Liver (tissue), 3 donors: ENCODE measurements around the gene CHRDL1.

Experiments
- ATF3 ChIP-seq: IDR thresholded peaks from 2 replicates; pipeline ENCODE4 v1.6.1; 2016; ENCODE audit warnings: antibody characterized with exemption
- CTCF ChIP-seq: fragments of 150-350 bp; IDR thresholded peaks from 2 replicates; pipeline ENCODE4 v1.5.1; 2017; ENCODE audit warnings: improper control_type of control experiment, low read depth, low read length; ENCODE audit not compliant: missing input control
- EGR1 ChIP-seq, 2 donors: IDR thresholded peaks; 2 replicates each; pipeline ENCODE4 v1.6.1; 2016 to 2018; ENCODE audit warnings: antibody characterized with exemption in 2 of 2, low read depth in 2 of 2
- GABPA ChIP-seq, 2 donors: IDR thresholded peaks in 1 of 2; conservative IDR thresholded peaks in 1 of 2; 2 replicates each; pipeline ENCODE4 v1.6.1; 2016; ENCODE audit warnings: antibody characterized with exemption in 2 of 2, mild to moderate bottlenecking in 1 of 2, moderate library complexity in 1 of 2
- JUND ChIP-seq, 2 donors: IDR thresholded peaks; 2 replicates each; pipeline ENCODE4 v1.6.1; 2016; ENCODE audit warnings: antibody characterized with exemption in 2 of 2
- NR2F2 ChIP-seq: IDR thresholded peaks from 2 replicates; pipeline ENCODE4 v1.6.1; 2016; ENCODE audit warnings: antibody characterized with exemption
- RAD21 ChIP-seq, 2 donors: IDR thresholded peaks; 2 replicates each; pipeline ENCODE4 v1.6.1; 2016; ENCODE audit warnings: antibody characterized with exemption in 2 of 2, mild to moderate bottlenecking in 2 of 2
- SP1 ChIP-seq: IDR thresholded peaks from 2 replicates; pipeline ENCODE4 v1.6.1; 2018; ENCODE audit warnings: antibody characterized with exemption, mild to moderate bottlenecking
- TAF1 ChIP-seq: conservative IDR thresholded peaks from 2 replicates; pipeline ENCODE4 v1.6.1; 2016; ENCODE audit warnings: antibody characterized with exemption, mild to moderate bottlenecking
- YY1 ChIP-seq: IDR thresholded peaks from 2 replicates; pipeline ENCODE4 v1.6.1; 2016; ENCODE audit warnings: antibody characterized with exemption, mild to moderate bottlenecking
- TF ChIP-seq, protein P1 (sequence below): IDR thresholded peaks from 2 replicates; pipeline ENCODE4 v1.6.1; 2016; ENCODE audit warnings: antibody characterized with exemption, mild to moderate bottlenecking
- TF ChIP-seq, protein P2 (sequence below): IDR thresholded peaks from 2 replicates; pipeline ENCODE4 v1.6.1; 2016; ENCODE audit warnings: antibody characterized with exemption
- donor health status: healthy.
- donor health status: healthy.

DNA sequence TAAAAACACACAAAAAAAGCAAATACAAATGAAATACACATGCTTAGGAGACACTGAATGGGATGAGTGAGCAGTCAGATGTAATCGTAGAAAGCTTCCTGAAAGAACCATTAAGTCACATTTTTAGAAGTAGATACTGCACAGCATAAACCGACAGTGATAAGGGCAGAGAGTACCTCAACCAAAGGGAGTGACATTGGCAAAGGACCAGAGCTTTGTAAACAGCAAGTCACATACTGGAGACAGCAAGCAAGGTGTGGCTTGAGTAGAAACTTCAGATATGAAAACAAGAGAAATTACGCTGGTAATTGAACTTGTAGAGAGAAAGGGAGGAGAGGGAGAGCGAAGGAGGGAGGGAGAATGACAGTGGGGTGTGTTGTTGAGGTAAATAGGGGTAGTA is 92.0 kb downstream of the CHRDL1 start:
- TF ChIP-seq CTCF: no peak
- TF ChIP-seq ATF3: no peak
- no peak for TF ChIP-seq SP1
- TF ChIP-seq EGR1 (IDR thresholded peaks at IDR 0.05; ENCODE audit: low read depth in 2 of 2): no peak
- TF ChIP-seq, protein P1, sequence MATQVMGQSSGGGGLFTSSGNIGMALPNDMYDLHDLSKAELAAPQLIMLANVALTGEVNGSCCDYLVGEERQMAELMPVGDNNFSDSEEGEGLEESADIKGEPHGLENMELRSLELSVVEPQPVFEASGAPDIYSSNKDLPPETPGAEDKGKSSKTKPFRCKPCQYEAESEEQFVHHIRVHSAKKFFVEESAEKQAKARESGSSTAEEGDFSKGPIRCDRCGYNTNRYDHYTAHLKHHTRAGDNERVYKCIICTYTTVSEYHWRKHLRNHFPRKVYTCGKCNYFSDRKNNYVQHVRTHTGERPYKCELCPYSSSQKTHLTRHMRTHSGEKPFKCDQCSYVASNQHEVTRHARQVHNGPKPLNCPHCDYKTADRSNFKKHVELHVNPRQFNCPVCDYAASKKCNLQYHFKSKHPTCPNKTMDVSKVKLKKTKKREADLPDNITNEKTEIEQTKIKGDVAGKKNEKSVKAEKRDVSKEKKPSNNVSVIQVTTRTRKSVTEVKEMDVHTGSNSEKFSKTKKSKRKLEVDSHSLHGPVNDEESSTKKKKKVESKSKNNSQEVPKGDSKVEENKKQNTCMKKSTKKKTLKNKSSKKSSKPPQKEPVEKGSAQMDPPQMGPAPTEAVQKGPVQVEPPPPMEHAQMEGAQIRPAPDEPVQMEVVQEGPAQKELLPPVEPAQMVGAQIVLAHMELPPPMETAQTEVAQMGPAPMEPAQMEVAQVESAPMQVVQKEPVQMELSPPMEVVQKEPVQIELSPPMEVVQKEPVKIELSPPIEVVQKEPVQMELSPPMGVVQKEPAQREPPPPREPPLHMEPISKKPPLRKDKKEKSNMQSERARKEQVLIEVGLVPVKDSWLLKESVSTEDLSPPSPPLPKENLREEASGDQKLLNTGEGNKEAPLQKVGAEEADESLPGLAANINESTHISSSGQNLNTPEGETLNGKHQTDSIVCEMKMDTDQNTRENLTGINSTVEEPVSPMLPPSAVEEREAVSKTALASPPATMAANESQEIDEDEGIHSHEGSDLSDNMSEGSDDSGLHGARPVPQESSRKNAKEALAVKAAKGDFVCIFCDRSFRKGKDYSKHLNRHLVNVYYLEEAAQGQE: no peak
- no peak for TF ChIP-seq JUND (IDR thresholded peaks at IDR 0.05)
- no peak for TF ChIP-seq YY1
- TF ChIP-seq GABPA (IDR thresholded peaks at IDR 0.05 in 1 of 2, conservative IDR thresholded peaks at IDR 0.05 in 1 of 2): no peak
- no peak for TF ChIP-seq TAF1
- no peak for TF ChIP-seq NR2F2
- TF ChIP-seq, protein P2, sequence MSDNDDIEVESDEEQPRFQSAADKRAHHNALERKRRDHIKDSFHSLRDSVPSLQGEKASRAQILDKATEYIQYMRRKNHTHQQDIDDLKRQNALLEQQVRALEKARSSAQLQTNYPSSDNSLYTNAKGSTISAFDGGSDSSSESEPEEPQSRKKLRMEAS: no peak
- TF ChIP-seq RAD21 (IDR thresholded peaks at IDR 0.05): no peak
